GM19395 (cell line): ENCODE results near the gene DBN1.
A peak's percentile ranks its signal among the peaks of the same experiment; 100 is the strongest.

Experiments used
- ATAC-seq: cut with Tn5 transposase; IDR thresholded peaks from one replicate; pipeline ENCODE4 v1.9.1; 2021; ENCODE audit warnings: mild to moderate bottlenecking, moderate library complexity; ENCODE audit not compliant: unreplicated experiment

DBN1 gene

GRCh38 chr5:177475563-177476427 is 2.4 kb upstream of the DBN1 start:
- no peak for ATAC-seq

GRCh38 chr5:177474846-177475562 is 1.6 kb upstream of the DBN1 start:
- ATAC-seq, result no peak

GRCh38 chr5:177474002-177474476 is 605 bp upstream of the DBN1 start:
- ATAC-seq, result no peak

DNA sequence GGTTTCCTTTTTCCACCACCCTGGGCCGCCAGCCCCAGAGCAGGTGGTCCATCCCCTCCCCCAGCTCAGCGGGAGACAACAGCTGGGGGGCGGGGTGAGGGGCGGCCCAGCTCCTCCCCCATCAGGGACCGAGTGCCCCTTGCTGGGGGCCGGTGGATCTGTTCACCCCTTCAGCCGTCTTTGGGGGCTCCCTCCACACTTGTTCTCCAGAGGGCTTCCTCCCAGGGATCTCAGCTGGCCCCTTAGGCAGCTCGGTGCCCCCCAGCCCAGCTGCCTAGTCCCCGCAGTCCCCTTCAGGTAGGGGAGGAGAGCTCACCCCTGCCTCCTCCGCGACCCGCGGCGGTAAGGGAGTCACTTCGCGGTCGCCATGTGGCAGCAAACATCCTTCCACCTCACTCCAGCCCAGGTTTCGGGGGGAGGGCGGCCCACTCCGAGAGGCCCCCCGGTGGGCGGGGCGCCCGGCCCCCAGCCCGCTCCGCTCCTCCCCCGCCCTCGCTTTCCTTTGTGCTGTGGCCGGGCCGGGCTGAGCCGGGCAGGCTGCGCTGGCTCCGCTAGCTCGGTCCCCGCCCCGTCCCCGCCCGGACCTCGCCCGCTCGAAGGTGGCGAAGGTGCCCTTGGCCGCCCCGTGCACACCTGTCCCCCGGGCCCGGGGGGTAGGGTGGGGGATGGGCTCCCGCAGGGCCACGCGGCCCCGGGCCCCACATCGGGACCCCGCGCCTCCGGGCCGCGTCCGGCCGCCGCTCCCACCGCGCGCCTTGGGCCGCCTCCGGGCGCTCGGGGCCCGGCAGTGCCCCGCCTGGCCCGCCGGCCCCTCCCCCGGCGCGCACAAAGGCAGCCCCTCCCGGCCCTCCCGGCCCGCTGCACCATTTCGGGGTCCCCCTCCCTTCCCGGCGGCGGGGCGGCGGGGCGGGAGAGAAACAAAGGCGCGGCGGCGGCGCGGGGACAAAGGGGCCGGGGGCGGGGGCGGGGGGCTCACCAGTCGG is 683 bp downstream of the DBN1 start:
- peak; percentile 57 for ATAC-seq

GRCh38 chr5:177471610-177472356 is 1.7 kb downstream of the DBN1 start:
- no peak for ATAC-seq

- ATAC-seq, result no peak
These were observed 2.5 kb downstream of the DBN1 start for GRCh38 chr5:177470759-177471536.

GRCh38 chr5:177469750-177470525 is 3.5 kb downstream of the DBN1 start:
- no peak for ATAC-seq

DNA sequence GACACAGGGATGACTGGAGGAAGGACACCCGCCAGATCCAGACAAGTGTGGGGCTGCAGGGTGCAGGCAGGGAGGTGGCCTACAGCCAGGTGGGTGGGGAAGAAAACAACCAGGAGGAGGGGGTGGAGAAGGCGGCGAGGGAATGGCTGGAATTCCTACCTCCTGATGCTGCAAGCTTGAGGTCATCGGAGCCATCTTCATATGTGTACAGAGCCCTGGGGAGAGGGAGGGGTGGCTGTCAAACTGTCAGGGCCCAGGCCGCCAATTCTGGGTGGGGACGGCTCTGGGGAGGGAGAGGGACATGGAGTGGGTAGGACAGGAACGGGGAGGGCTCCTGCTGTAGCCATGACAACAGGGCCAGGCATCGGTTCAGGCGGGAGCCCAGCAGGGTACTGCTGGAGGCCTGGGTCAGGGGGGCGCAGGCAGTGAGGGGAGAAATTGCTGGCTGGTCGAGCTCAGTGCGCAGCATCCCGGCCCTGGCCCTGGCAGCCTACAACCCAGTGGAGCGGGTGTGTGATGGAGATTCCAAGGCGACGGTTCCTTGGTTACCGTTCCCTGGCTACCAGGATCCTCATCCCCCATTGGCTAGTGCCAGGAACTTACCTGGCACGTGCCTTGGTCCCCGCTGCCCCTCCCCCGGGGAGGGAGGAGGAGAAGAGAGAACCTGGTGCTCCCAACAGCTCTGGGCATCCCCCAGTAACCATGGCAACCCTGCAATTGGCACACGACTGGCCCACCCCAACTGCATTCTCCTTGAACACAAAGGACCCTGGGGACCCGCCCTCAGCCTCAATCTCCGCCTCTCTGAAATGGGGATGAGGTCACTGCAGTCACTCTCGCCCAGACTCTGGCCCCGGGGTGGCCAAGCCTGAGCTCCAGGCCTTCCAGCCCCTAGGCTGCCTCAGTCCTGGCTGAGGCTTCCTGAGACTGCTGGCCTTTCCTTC is 4.5 kb downstream of the DBN1 start:
- no peak for ATAC-seq

DNA sequence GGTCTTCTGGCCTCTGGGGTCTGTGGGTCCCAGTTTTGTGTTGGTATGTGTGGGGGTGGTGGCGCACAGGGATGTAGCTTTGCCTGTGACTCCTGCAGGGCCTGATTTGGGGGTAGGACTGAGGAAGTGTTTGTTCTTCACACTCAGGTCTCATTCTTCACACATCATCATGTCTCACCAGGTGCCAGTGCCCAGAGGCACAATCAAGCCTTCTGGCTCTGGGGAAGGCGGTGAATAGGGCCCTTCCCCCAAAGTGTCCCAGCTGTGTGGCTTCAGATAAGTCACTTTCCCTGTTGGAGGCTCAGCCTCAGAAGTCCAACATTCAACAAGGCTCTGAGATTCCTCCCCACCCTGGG is 5.1 kb downstream of the DBN1 start:
- ATAC-seq, result no peak

DNA sequence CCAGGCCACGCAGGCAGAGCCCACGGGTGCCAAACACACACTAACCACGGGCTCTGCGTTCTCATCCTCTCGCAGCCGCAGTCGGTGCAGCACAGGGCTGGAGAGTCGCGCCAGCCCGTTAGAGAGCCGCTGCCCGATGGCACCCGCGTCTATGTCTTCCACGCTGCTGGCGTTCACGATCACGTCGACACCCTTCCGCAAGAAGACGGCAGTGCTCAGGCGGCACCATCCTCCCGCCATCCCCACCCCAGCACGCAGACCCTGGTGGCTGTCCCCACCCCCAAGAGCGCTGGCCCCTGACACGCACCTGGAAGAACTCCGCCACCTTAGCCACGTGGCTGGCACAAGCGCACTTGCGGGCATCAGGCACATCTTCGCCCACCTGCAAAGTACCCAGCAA is 6.0 kb downstream of the DBN1 start:
- no peak for ATAC-seq

DNA sequence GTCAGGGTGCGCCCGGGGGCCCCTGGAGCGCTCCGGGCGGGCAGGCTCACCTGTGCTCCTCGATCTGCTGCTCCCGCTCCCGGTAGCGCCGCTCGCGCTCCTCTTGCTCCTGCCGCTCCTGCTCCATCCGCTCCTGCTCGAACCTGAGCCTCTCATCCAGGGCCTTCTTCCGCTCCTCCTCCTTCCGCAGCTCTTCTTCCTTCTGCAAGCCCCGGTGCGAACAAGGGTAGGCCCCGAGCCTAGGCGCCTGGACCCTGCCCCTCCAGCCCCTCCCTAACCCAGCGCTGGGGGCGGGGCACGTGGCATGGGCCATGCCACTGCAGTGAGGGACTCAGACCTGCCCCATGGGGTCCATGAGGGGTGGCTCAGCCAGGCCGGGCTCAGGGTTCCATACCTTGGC is 6.6 kb downstream of the DBN1 start:
- ATAC-seq, result no peak

DNA sequence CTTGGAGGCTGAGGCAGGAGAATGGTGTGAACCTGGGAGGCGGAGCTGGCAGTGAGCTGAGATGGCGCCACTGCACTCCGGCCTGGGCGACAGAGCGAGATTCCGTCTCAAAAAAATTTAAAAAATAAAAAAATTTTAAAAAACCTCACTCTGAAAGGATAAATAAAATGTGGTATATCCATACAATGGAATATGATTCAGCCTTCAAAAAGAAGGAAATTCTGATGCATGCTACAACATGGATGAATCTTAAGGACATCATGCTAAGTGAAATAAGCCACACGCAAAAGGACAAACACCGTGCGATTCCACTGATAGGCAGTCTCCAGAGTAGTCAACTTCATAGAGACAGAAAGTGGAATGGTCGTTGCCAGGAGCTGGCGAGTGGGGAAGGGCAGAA is 8.4 kb downstream of the DBN1 start:
- no peak for ATAC-seq

- ATAC-seq, result no peak
These were observed 11.3 kb downstream of the DBN1 start for GRCh38 chr5:177462021-177462670.

DNA sequence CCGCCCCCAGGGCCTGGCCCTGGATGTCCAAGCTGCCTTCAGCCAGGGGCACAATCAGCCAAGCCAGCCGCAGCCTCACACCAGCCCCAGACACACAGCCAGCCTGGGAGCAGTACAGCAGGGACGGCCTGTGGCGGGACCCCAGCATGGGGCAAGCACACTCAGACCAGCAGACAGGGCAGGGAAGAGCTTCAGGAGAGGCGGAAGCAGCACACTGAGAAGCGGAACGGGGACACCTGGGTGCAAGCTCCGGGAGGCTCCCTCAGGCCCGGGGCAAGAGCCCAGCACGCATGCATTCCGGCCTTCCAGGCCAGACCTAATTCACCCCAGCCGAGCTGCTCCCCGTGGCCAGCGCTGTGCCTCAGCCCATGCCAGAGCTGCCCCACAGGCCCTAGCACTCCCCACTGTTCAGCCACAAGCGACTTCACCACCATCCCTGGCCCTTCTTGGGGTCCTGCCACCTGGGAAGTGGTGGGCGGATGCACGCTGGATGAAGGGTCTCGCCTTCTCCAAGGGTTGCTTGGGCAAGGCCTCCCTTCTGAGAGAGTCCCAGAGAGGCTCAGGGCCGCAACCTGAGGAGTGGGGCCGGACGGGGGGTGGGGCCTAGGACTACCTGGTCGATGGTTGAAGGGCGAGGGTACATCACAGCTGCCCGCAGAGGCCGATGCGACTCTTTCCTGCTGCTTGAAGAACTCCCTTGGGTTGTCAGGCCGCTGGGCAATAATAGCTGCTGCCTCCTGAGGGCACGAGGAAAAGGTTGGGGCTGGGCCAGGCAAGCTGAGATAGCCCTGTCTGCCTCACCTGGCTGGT is 13.4 kb downstream of the DBN1 start:
- no peak for ATAC-seq

DNA sequence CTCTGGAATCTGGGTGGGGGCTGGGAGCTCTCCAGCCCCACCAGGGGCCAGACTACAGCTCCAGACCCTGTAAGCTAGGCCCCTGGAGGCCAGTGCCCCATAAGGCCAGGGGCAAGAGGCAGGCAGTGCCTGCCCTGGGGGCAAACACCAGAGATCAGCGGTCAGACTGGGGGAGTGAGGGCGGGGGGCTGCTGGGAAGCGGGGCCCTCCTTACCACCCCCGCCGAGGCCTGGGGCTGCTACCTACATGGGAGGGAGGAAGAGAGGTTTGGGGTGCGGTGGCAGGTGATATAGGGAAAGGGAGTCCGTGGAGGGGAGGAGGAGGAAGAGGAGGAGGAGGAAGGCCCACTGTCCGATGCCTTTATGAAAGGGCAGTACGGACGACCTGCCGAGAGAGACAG is 14.1 kb downstream of the DBN1 start:
- ATAC-seq, result no peak

DNA sequence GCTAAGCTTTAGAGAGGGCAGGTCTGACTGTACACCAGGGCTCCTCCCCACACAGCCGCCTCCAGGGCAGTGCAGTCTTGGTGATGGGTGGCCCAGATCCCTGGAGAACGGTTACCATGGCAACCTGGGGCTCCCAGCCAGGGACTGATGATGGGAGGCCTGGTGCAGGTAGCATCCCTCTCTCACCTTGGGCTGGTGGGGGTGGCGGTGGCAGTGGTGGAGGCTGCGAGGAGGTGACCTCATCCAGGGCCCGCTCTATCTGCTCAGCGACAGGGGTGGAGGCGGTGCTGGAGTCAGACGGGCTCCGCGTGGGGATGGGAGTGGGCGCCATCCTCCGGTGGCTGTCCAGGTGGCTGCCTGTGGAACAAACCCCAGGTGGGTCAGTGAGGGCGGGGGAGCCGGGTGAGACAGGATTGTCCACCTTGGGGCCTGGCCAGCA is 14.5 kb downstream of the DBN1 start:
- ATAC-seq, result no peak
